K562 (cell line): ENCODE measurements around the gene AGPAT2. TPM values are rescaled to one million over a fixed set of nuclear protein-coding genes. Genes with fewer than 3 reads are reported as not detected.

Experiments
- ATAC-seq: fragments of 200-7000 bp; cut with Tn5 transposase; 3 replicates; pipeline ENCODE4 v1.9.1; 2020; ENCODE audit warnings: moderate library complexity
- Bru-seq: library from RNA; stranded (reverse); fragments of 400-500 nt; gene quantifications from one replicate; lab custom pipeline; 2021; lab: Mats Ljungman, UMichigan
- BruChase-seq, 2 experiments: library from RNA; stranded (reverse); fragments of 400-500 nt; gene quantifications; one replicate each; lab custom pipeline; 2021; lab: Mats Ljungman, UMichigan
- BruUV-seq: library from RNA; stranded (reverse); fragments of 400-500 nt; replicated peaks from 2 replicates; lab custom pipeline; 2021; lab: Mats Ljungman, UMichigan
- CTCF ChIA-PET: fragments of 300-600 bp; formaldehyde crosslinking; extraction: SDS; loops from one replicate; lab custom pipeline; 2021; ENCODE audit warnings: low intra/inter-chr PET ratio; lab: Yijun Ruan, JAX
- POLR2A ChIA-PET: fragments of 300-600, 350-650 bp; sonication (Branson Sonifier 250); formaldehyde crosslinking; extraction: SDS; loops from one replicate; lab custom pipeline; 2021; ENCODE audit warnings: antibody characterized with exemption, inconsistent platforms; lab: Yijun Ruan, JAX
- DNase-seq, 4 experiments: peaks; one replicate each; pipeline versions ENCODE4 v3.0.0 to v3.0.0-alpha.2; 2011 to 2018; ENCODE audit warnings: low spot score in 3 of 4, mixed read lengths in 3 of 4; ENCODE audit errors: extremely low read depth in 1 of 4
- FAIRE-seq: peaks from 2 replicates; lab custom pipeline; 2011; peaks lifted over from hg19 to GRCh38; lab: Jason Lieb, UNC
- H2AFZ ChIP-seq: 2 replicates; pipeline ENCODE4 v1.6.0; 2011; ENCODE audit warnings: low read depth, low read length, control low read depth, inconsistent platforms
- H3K27ac ChIP-seq: fragments of 200-600 bp; 3 replicates; pipeline ENCODE4 v1.8.0; 2011; ENCODE audit warnings: low read depth, mild to moderate bottlenecking, control low read depth, inconsistent platforms, low read length, moderate library complexity, mixed read lengths; ENCODE audit errors: extremely low read depth
- H3K27me3 ChIP-seq, 2 experiments: fragments of 300-600 bp in 1 of 2; 2 replicates in 1 of 2; 3 replicates in 1 of 2; pipeline versions ENCODE4 v1.6.0 to v1.8.0; 2011; ENCODE audit warnings: inconsistent platforms in 2 of 2, low read length in 2 of 2, mild to moderate bottlenecking in 1 of 2, mixed read lengths in 1 of 2, moderate library complexity in 1 of 2; ENCODE audit not compliant: control insufficient read depth in 2 of 2, insufficient read depth in 2 of 2
- H3K36me3 ChIP-seq: fragments of 300-600 bp; 3 replicates; pipeline ENCODE4 v1.8.0; 2011; ENCODE audit warnings: mild to moderate bottlenecking, low read length, inconsistent platforms; ENCODE audit not compliant: control insufficient read depth, insufficient read depth
- H3K4me1 ChIP-seq, 2 experiments: fragments of 200-600 bp in 1 of 2; replicated peaks in 1 of 2; 2 replicates in 1 of 2; 3 replicates in 1 of 2; pipeline versions ENCODE4 v1.5.1 to v1.8.0; 2011; ENCODE audit warnings: inconsistent platforms in 2 of 2, low read length in 2 of 2, mild to moderate bottlenecking in 1 of 2, mixed read lengths in 1 of 2, moderate library complexity in 1 of 2; ENCODE audit not compliant: control insufficient read depth in 2 of 2, insufficient read depth in 2 of 2
- H3K4me2 ChIP-seq: 2 replicates; pipeline ENCODE4 v1.6.1; 2011; ENCODE audit warnings: low read length, control low read depth, inconsistent platforms, mixed read lengths; ENCODE audit not compliant: insufficient read depth
- H3K4me3 ChIP-seq: fragments of 200-600 bp; sonication (generic), shearing (Covaris generic); 2 replicates; pipeline ENCODE4 v1.5.1; 2016; ENCODE audit warnings: control low read depth, inconsistent platforms
- H3K79me2 ChIP-seq: fragments of 200-600 bp; 3 replicates; pipeline ENCODE4 v1.8.0; 2011; ENCODE audit warnings: low read length, inconsistent platforms; ENCODE audit not compliant: control insufficient read depth, insufficient read depth
- H3K9ac ChIP-seq, 2 experiments: 2 replicates each; pipeline versions ENCODE4 v1.6.0 to v1.6.1; 2011; ENCODE audit warnings: low read depth in 2 of 2, low read length in 2 of 2, control low read depth in 1 of 2, inconsistent platforms in 1 of 2, mild to moderate bottlenecking in 1 of 2, mixed read lengths in 1 of 2; ENCODE audit not compliant: insufficient read depth in 1 of 2
- H3K9me1 ChIP-seq: one replicate; pipeline ENCODE4 v1.6.0; 2011; ENCODE audit warnings: inconsistent platforms, mild to moderate bottlenecking, low read length, moderate library complexity; ENCODE audit not compliant: control insufficient read depth, insufficient read depth
- H3K9me3 ChIP-seq: replicated peaks from 2 replicates; pipeline ENCODE4 v1.5.1; 2011; ENCODE audit warnings: low read depth, low read length, inconsistent platforms; ENCODE audit not compliant: control insufficient read depth, insufficient read depth
- H4K20me1 ChIP-seq: replicated peaks from 2 replicates; pipeline ENCODE4 v1.6.1; 2011; ENCODE audit warnings: low read length, inconsistent platforms, mixed read lengths; ENCODE audit not compliant: control insufficient read depth, insufficient read depth
- CBFA2T3 ChIP-seq: fragments of 450-650 bp; IDR thresholded peaks from 2 replicates; pipeline ENCODE4 v1.6.1; 2017
- CHCHD3 ChIP-seq: fragments of 250-450 bp; sonication (Bioruptor Pico); IDR thresholded peaks from 2 replicates; pipeline ENCODE4 v2.1.2; 2022; ENCODE audit warnings: mild to moderate bottlenecking
- HDAC2 ChIP-seq: fragments of 450-650 bp; IDR thresholded peaks from 2 replicates; pipeline ENCODE4 v1.6.1; 2016; ENCODE audit warnings: mild to moderate bottlenecking
- PCBP2 ChIP-seq: fragments of 200-400 bp; formaldehyde crosslinking; IDR thresholded peaks from 2 replicates; pipeline ENCODE4 v1.6.1; 2018; ENCODE audit warnings: low read length, low read depth, mild to moderate bottlenecking, moderate library complexity; ENCODE audit not compliant: poor library complexity, severe bottlenecking
- POLR2A ChIP-seq: fragments of 450-650 bp; conservative IDR thresholded peaks from 2 replicates; pipeline ENCODE4 v1.6.1; 2016
- PRMT5 ChIP-seq: sonication (generic); formaldehyde crosslinking; IDR thresholded peaks from 2 replicates; pipeline ENCODE4 v1.5.0; 2020; ENCODE audit warnings: missing genetic modification reagents
- RBM14 ChIP-seq: fragments of 200-400 bp; formaldehyde crosslinking; IDR thresholded peaks from 2 replicates; pipeline ENCODE4 v1.6.1; 2018; ENCODE audit warnings: low read depth, mild to moderate bottlenecking, low read length, moderate library complexity, borderline replicate concordance; ENCODE audit not compliant: insufficient read depth
- SRSF9 ChIP-seq: fragments of 200-400 bp; formaldehyde crosslinking; IDR thresholded peaks from 2 replicates; pipeline ENCODE4 v1.6.1; 2017; ENCODE audit warnings: low read depth, low read length, borderline replicate concordance
- ZBTB11 ChIP-seq, 3 experiments: fragments of 200-800 bp in 1 of 3; fragments of 250-450 bp in 1 of 3; fragments of 450-650 bp in 1 of 3; sonication (Bioruptor Pico) in 1 of 3; sonication (Bioruptor generic) in 1 of 3; formaldehyde crosslinking in 1 of 3; IDR thresholded peaks; 2 replicates each; pipeline versions ENCODE4 v1.6.1 to v1.8.0; 2016 to 2022; ENCODE audit warnings: mild to moderate bottlenecking in 2 of 3, missing genetic modification characterization in 2 of 3, missing compliant biosample characterization in 1 of 3, moderate library complexity in 1 of 3
- ZNF584 ChIP-seq: fragments of 200-800 bp; sonication (Bioruptor generic); IDR thresholded peaks from 2 replicates; pipeline ENCODE4 v1.6.1; 2016; ENCODE audit warnings: low read depth, mild to moderate bottlenecking, missing genetic modification characterization, missing compliant biosample characterization
- WGBS: fragments of 100-300 bp; shearing (Covaris generic); methylation state at CpG from one replicate; pipeline ENCODE4 v1.1.6; 2016; ENCODE audit warnings: low coverage, mixed read lengths; ENCODE audit not compliant: insufficient coverage; ENCODE audit errors: missing lambda C conversion rate; 5-methylcytosine and 5-hydroxymethylcytosine counted together
- in situ Hi-C: fragments of 300-500 bp; cut with MboI; formaldehyde crosslinking; loops from 4 replicates; pipeline ENCODE4 v1.15.0; 2018; ENCODE audit warnings: inconsistent platforms, mixed read lengths
- intact Hi-C: fragments of 100-400 bp; cut with micrococcal nuclease; formaldehyde crosslinking; loops from 2 replicates; pipeline ENCODE4 v1.14.2; 2022
- long read RNA-seq, 3 experiments: library from polyadenylated mRNA in 2 of 3; library from RNA in 1 of 3; unstranded in 2 of 3; stranded (forward) in 1 of 3; transcript quantifications; one replicate each; pipeline ENCODE4 v2.0.0, GENCODE V29; 2019 to 2022
- polyA minus RNA-seq, 3 experiments: library from RNA; depleted of rRNA, polyadenylated mRNA; stranded (reverse); fragments of >200 nt; gene quantifications; 2 replicates each; pipeline ENCODE4 v1.2.3, GENCODE V29; 2011
- polyA plus RNA-seq, 8 experiments: library from polyadenylated mRNA; depleted of rRNA in 4 of 8; stranded (reverse) in 5 of 8; unstranded in 3 of 8; fragments of >200 nt; fragmentation: Nextera tagmentation in 2 of 8; fragmentation: Illumina TruSeq in 1 of 8; extraction: Ambion mirVana in 2 of 8; extraction: Trizol in 1 of 8; gene quantifications; 2 replicates each; pipeline versions ENCODE4 v1.2.1 to v1.2.3, GENCODE V29; 2011 to 2014; ENCODE audit warnings: inconsistent platforms in 1 of 8, missing spikeins in 1 of 8
- total RNA-seq, 7 experiments: library from RNA; depleted of rRNA in 6 of 7; stranded (reverse); fragments of >200 nt in 6 of 7; fragmentation: Illumina TruSeq in 2 of 7; extraction: Trizol in 2 of 7; gene quantifications; 2 replicates each; pipeline versions ENCODE4 v1.2.1 to v1.2.3, GENCODE V29; 2011 to 2021; ENCODE audit warnings: low replicate concordance in 1 of 7

The AGPAT2 gene
- total RNA-seq (2011; cell fraction: chromatin; rRNA removed; ENCODE audit: low replicate concordance): 18.6 and 52.7 TPM in 2 replicates
- 77.5 and 84.7 TPM in 2 replicates for total RNA-seq (2011; cell fraction: nucleolus; rRNA removed)
- 39.6 and 45.3 TPM in 2 replicates for total RNA-seq (2011; cell fraction: nucleoplasm; rRNA removed)
- total RNA-seq (2014; rRNA removed): 45.5 and 56.5 TPM in 2 replicates
- 7.2 and 8.5 TPM in 2 replicates for total RNA-seq (2014; rRNA removed; fragmentation: Illumina TruSeq; extraction: Trizol)
- total RNA-seq (2015; rRNA removed; fragmentation: Illumina TruSeq; extraction: Trizol): 27.7 and 31.8 TPM in 2 replicates
- 52.6 and 54.5 TPM in 2 replicates for total RNA-seq (2021)
- 17.3 and 25.4 TPM in 2 replicates for polyA plus RNA-seq (2011; rRNA removed)
- polyA plus RNA-seq (2011; cell fraction: cytosol; rRNA removed): 37.8 and 64.3 TPM in 2 replicates
- 26.1 and 33.3 TPM in 2 replicates for polyA plus RNA-seq (2011; cell fraction: nucleus; rRNA removed)
- 34.3 and 52.5 TPM in 2 replicates for polyA plus RNA-seq (2012)
- polyA plus RNA-seq (2014; fragmentation: Illumina TruSeq; extraction: Trizol): 23.9 and 38.6 TPM in 2 replicates
- under 1 TPM; 0.13 to 0.45 TPM for polyA plus RNA-seq (2014; fragmentation: Nextera tagmentation; extraction: Ambion mirVana)
- 47.1 and 51.9 TPM in 2 replicates for polyA plus RNA-seq (2014; rRNA removed)
- polyA minus RNA-seq (2011; rRNA and poly(A)+ RNA removed): 10.0 and 12.2 TPM in 2 replicates
- 19.5 and 23.0 TPM in 2 replicates for polyA minus RNA-seq (2011; cell fraction: cytosol; rRNA and poly(A)+ RNA removed)
- 21.4 and 30.0 TPM in 2 replicates for polyA minus RNA-seq (2011; cell fraction: nucleus; rRNA and poly(A)+ RNA removed)
- percentile 67 among the genes with signal in this experiment for Bru-seq, nascent RNA
- percentile 57 among the genes with signal in this experiment for BruChase-seq, experiment 1, labeled RNA remaining after a 2-hour chase
- percentile 56 among the genes with signal in this experiment for BruChase-seq, experiment 2, labeled RNA remaining after a 6-hour chase
- long read RNA-seq, experiment 1, transcript AGPAT2-201 (5 exons, 1,391 nt): minor isoform, 14 of 350 reads
- long read RNA-seq, experiment 1, transcript AGPAT2-202 (6 exons, 1,512 nt): major isoform, 258 of 350 reads
- long read RNA-seq, experiment 1, partial matches to known transcripts: 63 of 350 reads
- long read RNA-seq, experiment 1, other reads (novel, unspliced or antisense): 11 of 350 reads
- long read RNA-seq, experiment 2, transcript AGPAT2-201 (5 exons, 1,391 nt): minor isoform, 7 of 85 reads
- long read RNA-seq, experiment 2, transcript AGPAT2-202 (6 exons, 1,512 nt): major isoform, 61 of 85 reads
- long read RNA-seq, experiment 2, partial matches to known transcripts: 3 of 85 reads
- long read RNA-seq, experiment 2, other reads (novel, unspliced or antisense): 12 of 85 reads
- long read RNA-seq, experiment 3, transcript AGPAT2-202 (6 exons, 1,512 nt): major isoform, 142 of 160 reads
- long read RNA-seq, experiment 3, transcript AGPAT2-201 (5 exons, 1,391 nt): minor isoform, 11 of 160 reads
- long read RNA-seq, experiment 3, partial matches to known transcripts: 3 of 160 reads
- long read RNA-seq, experiment 3, other reads (novel, unspliced or antisense): 4 of 160 reads

GRCh38 chr9:136686794-136687711, at the start of gene AGPAT2:
TSS of gene AGPAT2 (minus strand) at chr9:136687457. CDS start at chr9:136687357, 100 bp downstream.
- FAIRE-seq: no peak
- Histone ChIP-seq H3K27me3 (no peaks in the 10 kb centered on the region), H2AFZ (peak within 1 kb of the TSS; percentile 88), H3K4me3 (peak within 1 kb of the TSS; percentile 81), H3K9me1 (peaks cover 3% of the 10 kb centered on the region), H3K9ac (peak within 1 kb of the TSS; percentile 82 to 98), H3K36me3 (peaks cover 19% of the 10 kb centered on the region; the same call in 1 of the 3 replicates), H3K9me3 (no peaks in the 10 kb centered on the region), H3K27ac (peak within 1 kb of the TSS; percentile 95), H3K79me2 (peaks cover 46% of the 10 kb centered on the region), H4K20me1 (peaks cover 6% of the 10 kb centered on the region; the same call in 1 of the 2 replicates), H3K4me2 (peak within 1 kb of the TSS; percentile 76), H3K4me1 (peaks cover 6 to 85% of the 10 kb centered on the region in 2 experiments; a peak in 4 of 5 replicates)
- ATAC-seq: peak; percentile 92
- POLR2A ChIA-PET: interaction anchor here (0.6 to 2.1 kb wide), 6 partner anchors 11 to 59 kb away, joined by 3 to 10 read pairs (median 6); no protein-coding TSS in a partner anchor
- intact Hi-C loops (no loop called here), in situ Hi-C loops (no loop called here)
- DNase-seq: peak; percentile 89 to 99 (median 98)
- TSS peak; percentile 72 for BruUV-seq
- CTCF ChIA-PET: no interaction called here
- 0% methylated on average over 22 of the region's 106 CpGs for WGBS
- TF ChIP-seq ZNF584 (CRISPR knock-in tag): no peak
- no peak for TF ChIP-seq PRMT5 (CRISPR knock-in tag)
- TF ChIP-seq HDAC2: no peak
- TF ChIP-seq CBFA2T3: no peak
- peak; percentile 86 for TF ChIP-seq POLR2A
- TF ChIP-seq SRSF9: no peak
- no peak for TF ChIP-seq CHCHD3
- peak in 2 of 3 experiments; percentile 48 to 68; a peak in 3 of 6 replicates for TF ChIP-seq ZBTB11 (CRISPR knock-in tag; IDR thresholded peaks at IDR 0.05)
- TF ChIP-seq RBM14: 0 out of 2 replicates have a peak, but pooled peaks have one; percentile 30
- TF ChIP-seq PCBP2: peak; percentile 39
